Loucy (cell line): Measurements from ENCODE around the gene TAS2R46.

Experiments
- CTCF ChIP-seq: fragments of 200-600 bp; sonication (generic); conservative IDR thresholded peaks from 2 replicates; pipeline ENCODE4 v1.5.1; 2014; ENCODE audit warnings: mild to moderate bottlenecking, antibody characterized with exemption, low read length
- EZH2phosphoT487 ChIP-seq: fragments of 200-600 bp; IDR thresholded peaks from 2 replicates; pipeline ENCODE4 v1.6.1; 2018; ENCODE audit warnings: antibody characterized with exemption, mild to moderate bottlenecking, moderate library complexity, borderline replicate concordance

GRCh38 chr12:11089246-11089645, 27.2 kb upstream of the TAS2R46 start:
- no peak for TF ChIP-seq CTCF
- no peak for TF ChIP-seq EZH2phosphoT487
